NCI-H510A treated with DMSO at 0.1 percent for 48 hours (cell line): Measurements from ENCODE around the gene RBFOX1.

Experiments
- DNase-seq: peaks from one replicate; lab custom pipeline; 2025; lab: John Stamatoyannopoulos, UW

RBFOX1 gene

DNA sequence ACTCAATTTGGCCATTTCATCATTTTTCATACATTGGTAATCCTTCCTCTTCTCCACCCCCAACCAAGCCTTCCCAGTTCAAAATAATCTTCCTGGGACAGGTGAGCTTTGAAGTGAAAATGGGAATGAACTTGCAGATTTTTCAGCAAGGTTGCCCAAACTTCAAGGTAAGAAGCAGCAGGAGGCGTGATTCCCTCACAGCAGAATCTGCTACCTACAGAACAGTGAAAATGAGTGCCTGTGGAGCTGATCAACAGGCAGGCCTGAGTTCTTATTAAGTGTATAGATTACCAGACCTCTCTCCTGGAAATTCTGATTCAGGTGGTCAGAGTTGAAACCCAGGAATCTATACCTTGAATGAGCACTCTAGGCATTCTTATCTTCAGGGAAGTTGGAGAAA is 356.6 kb downstream of the RBFOX1 start:
- no peak for DNase-seq

DNA sequence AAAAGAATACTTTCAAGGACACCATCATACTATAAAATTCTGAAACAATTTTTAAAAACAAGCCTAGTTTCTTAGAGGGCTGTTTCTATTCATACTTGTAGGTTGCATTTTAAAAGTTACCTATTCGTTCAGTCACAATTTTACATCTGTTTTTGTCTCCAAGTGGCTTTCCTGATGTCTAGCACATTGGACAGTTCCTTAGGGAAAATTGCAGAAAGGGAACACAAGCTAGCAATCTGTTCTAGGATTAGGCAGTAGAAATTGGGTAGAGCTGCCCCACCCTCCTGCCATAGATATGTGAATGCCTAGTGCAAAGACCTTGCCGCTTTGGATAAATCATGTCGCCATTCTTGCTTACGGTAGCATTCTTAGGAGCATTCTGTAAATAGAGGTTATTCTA is 358.9 kb downstream of the RBFOX1 start:
- no peak for DNase-seq

DNA sequence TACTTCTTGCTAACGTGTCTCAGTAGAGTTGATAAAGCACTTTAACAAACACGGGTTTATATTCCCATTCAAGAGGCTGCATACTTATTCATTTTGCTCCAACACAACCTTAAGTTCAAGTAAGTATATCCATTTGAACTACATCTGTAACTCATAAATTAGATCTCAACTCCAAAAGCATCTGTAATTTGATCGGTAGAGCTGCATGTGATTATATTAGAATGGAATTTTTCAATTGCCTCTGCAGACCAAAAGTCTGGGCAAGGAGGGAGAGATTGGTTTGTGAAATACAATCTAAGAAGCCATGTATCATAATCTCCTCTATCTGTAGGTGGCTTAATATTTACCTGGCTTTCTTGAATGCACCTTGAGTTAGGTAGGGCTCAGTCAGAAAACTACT is 371.0 kb downstream of the RBFOX1 start:
- no peak for DNase-seq

DNA sequence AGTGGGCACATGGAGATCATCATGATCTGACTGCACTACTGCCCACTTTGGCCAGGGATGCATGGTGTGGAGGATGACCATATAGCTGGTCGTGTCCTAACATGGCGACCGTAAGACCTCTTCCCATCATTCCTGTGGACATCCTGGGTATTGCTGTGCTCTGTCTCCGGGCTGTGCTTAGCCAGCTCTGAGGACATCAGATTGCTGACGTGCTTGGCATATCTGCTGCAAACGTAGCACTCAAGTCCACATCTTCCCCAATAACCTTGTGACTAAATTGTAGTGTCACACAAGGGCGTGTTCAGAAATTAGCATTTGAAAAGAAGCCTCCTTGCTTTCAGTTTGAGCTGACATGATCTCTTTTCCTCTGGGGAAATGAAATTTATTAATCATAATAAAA is 373.2 kb downstream of the RBFOX1 start:
- no peak for DNase-seq

DNA sequence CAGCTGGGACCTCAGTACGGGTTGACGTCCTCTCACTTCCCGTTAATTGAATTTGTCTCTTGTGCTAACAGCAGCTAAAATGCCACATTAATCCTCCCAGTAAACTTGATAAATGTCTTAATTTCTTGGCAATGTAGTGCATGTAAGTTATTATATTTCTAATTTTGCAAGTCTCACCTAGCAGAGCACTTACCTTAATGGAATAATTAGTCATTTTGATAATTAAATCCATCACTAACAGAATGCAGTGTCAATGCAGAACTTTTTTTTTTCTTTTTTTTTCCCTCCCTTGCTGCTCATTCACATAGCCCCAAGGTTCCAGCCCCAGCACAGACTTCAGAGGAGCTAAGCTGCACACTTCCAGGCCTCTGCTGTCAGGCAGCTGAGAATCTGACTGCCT is 376.5 kb downstream of the RBFOX1 start:
- DNase-seq, result no peak

DNA sequence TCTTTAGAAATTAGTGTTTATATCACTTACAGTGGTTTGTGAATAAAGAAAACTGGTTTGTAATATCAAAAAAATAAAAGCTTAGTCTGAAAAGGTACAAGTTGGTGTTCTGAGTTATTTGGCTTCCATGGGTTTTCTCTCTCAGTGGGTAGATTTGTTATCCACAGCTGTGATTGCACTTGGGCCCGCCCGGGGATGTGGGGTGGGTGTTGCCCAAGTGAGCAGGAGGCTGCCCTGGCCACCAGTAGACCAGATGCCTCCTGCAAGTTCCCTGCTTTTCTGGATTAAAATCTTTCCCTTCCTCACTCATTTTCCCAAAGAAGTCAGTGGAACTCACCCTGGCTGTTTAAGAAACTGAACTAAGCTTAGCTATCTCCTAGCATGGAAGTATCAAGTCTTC is 380.6 kb downstream of the RBFOX1 start:
- DNase-seq, result no peak

DNA sequence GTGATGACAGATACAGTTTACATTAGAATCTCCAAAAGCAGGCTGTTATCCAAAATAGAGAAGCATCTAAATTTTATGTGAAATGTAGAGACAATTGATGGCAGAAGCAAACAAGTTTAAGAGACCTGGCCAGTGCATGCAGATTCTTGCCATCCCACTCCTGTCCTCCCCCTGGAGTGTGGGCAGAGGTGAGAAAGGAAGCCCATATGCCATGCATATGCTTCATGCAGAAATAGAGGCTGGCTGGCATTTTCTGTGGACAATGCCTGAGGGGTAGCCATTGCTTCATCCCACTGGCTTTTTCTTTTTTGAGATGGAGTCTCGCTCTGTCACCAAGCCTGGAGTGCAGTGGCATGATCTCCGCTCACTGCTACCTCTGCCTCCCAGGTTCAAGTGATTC is 382.1 kb downstream of the RBFOX1 start:
- no peak for DNase-seq

DNA sequence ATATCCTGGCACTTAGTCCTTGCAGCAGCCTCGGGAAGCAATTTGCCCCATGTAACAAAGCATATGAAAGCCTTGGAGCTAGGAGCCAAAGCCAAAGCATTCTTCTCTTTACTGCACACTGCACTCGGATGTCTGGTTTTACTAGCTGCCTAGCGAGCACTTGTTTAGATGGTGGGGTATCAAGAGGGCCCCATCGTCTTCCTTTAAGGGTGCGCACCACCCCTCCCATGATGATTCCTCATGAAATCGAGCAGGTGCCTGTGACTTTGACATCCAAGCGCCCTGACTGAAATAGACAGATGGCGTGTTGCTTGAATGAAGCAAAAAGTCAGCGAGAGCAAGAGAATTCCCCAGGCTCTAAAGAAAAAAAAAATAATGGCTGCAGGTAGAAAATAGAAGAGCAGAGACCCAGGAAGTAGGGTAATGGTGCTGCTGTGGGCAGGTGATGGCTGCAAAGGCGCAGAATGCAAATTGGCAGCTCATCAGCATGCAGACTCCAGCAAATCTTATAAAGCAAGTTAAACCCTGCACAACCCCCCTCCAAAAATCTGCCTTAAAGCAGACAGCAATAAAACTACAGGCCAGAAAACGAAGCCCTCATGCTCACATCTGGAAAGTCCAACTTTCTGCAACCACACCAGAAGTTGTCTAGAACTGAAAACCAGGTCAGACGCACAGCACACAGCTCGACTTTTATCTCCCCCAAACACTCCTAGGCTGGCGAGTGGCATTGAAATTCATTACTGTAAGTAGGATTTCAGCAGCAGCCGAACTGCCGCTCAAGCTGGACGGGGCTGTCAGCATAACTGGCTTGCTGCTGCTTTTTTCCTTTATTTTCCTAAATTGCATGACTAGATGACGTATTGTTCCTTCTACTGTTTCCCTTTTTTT is 384.3 kb downstream of the RBFOX1 start:
- DNase-seq, result no peak

DNA sequence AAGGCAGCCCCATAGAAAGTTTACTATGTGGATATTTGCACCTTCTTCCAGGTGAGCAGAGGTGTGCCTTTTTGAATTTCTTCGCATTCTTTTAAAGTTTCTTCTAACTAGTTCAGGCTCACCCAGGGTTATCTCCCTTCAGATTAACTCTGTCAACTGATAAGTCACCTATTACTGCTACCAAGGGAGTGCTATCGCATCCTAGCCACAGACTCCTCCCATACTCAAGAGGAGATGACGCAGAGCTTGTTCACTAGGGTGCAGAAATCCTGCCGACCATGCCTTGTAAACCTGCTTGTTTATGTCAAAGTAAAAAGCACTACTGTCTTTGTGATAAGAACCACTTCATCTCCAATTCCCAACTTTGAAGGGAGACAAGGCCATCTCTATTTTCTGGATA is 390.1 kb downstream of the RBFOX1 start:
- DNase-seq, result no peak

DNA sequence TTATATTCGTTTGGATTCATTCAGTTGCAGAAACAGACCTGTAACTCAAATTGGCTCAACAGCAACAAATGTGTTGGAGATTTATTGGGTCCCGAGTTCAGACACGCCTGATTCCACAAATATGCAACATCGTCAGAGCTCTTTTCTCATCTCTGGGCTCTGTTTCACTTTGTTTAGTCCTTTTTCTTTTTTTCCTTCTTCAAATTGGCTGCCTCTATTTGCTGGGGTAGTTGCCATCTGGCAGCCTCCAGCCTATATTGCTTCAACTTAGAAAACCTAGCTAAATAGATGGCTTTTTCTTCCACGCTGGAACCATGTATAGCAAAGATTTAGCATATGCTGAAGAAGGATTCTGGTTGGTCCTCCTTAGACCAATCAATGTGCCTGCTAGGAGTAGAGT is 398.5 kb downstream of the RBFOX1 start:
- no peak for DNase-seq

DNA sequence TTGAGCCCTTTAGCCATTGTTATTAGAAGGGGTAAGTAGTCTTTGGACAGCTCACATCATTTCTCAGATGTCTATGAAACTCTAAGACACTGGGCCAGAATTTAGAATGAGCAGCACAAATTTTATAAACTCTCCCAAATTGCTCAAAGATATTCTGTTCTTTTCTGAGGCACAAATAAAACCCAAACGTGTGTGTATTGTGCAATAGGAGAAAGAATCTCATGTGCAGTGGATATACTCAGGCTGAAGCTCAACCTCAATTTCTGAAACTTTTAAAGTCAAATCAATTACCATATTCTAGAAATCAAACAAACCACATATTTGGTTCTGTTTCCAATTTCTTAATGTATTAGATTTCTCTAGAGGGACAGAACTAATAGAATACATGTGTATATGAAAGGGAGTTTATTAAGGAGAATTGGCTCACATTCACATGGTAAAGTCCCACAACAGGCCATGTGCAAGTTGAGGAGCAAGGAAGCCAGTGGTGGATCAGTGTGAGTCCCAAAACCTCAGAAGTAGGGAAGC is 403.6 kb downstream of the RBFOX1 start:
- no peak for DNase-seq

DNA sequence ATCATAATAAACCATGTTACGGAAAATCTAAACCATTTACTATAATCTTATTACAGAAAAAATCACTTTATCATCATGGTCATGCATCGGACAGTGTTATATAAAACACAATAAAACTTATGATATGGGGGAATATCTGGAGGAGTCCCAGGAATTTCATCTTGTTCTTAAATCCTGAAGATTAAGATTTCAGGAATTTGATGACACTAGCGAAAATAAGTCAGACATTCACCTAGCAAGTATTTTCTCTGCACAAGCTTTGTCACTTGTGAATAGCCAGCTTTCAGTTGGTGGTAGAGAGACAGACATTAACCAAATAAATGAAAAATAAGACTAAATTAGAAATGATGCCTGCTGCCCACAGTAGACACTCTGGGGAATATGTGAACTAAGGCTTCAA is 410.0 kb downstream of the RBFOX1 start:
- no peak for DNase-seq

DNA sequence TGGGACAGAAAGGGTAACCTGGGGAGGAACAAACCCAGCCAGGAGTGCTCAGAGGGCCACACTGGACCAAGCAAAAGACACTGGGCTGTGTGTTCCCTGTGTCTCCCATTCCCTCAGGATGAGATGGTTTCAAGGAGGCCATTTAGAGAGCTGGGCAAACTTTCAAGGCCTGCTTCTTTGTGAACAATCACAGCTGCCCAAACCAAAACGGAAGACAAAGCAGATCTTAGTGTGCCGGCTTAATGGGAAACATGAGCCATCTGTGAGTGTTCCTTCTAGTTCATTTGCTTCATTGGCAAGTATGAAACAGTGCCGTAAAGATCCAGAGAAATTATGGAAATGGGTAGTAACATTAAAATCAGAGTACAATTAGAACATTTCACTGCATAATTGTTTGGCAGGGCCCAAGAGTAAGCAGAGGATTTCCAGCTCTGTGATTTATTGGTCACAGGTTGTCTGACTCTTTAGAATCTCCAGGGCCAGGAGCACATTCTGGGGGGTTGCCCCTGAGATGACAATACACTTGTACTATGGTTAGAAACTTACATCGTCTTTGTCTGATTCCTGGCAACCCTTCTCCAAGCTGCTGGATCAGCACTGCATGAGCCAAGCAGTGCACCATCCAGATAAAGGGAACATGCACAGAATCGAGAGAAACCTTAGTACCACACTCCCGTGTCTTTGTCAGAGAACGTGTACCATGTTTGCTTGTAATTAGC is 412.1 kb downstream of the RBFOX1 start:
- DNase-seq, result no peak

DNA sequence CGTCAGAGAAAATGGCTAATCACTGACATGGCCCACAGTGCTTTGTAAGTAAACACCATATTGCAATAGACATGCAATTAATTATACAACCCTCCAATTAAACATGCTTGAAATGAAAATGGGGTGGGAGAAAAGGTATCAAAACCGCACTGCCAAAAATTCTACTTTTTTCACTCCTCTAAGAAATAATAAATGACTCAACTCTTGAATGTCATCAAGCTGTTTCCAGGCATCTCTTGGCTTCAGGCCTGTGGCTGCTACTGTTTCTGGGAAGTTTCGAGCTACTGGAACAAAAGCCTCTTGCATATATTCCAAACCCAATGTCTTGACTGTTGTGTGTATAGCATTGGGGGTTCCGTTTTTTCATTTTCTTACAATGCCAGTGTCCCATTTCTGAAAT is 412.6 kb downstream of the RBFOX1 start:
- no peak for DNase-seq

DNA sequence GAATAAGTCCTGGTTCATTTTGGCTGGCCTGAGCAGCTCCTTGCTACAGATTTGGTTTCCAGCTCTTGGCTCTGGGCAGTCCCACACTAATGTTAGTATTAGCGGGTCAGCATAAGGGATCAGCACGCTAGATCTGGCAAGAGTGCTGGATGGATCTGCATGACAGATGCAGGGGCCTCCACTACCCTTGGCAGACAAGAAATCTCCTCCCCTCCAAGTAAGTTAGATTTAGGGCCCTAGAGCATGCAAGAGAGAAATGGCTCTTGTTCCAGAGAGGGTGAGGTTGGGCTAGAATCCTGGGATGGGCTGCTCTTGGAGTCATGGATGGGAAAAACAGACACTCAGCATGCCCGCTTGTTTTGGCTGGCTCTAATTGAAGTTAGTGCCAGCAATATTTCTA is 414.3 kb downstream of the RBFOX1 start:
- DNase-seq, result no peak

DNA sequence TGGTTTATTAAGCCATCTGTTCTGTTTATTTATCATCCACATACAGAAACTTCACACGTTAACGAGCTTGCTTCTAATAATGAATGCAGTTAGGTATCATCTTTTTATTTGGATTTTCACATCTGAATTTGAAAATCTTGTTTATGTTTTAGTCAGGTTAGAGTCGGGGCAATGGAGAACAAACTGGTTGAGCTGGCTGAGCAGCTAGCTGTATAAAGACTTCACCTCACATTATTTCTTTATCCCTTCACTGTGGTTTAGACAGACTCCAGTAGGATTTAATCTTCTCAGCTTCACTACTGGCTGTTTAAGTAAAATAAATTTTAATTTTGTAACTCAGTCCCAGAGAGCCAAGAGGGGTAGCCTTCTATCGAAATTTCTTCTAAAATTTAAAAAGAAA is 415.9 kb downstream of the RBFOX1 start:
- DNase-seq, result no peak

DNA sequence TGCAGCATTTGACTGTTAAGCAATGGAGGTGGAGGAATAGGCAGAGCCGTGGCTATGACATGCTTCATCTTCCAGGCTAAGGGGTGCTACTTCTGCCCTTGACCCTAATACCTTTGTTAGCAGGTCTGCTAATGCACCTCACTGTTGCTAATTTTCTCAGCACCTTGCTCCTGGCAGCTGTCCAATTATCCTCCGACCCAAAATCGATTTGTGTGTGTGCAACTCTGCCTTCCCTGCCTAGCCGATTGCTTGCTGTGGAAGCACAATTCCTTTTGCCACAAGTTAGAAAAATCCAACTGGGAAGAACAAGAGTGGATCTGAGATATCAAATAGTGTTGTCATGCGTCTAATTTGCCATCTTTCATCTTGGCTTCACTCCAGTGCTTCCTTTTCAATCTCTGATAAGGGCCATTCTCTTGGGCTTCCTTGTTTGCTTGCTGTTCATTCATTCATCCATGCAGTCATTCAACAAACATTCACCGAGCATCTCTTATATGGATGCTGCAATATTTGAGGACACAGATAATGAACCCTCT is 422.8 kb downstream of the RBFOX1 start:
- DNase-seq, result no peak
